ENCODE data around the gene CUEDC1.

- TF ChIP-seq POLR2A (IDR thresholded peaks at IDR 0.05) (no peak), CTCF (IDR thresholded peaks at IDR 0.05) (no peak)
Observed at GRCh38 chr17:57835333-57835900, 119.8 kb downstream of the CUEDC1 start.
